Esophagus squamous epithelium (tissue), 4 donors: ENCODE measurements around the gene PAK6.

Source experiments
- CTCF ChIP-seq, 6 experiments: fragments of 450-650 bp in 4 of 6; fragments of 200-600 bp in 2 of 6; sonication (generic) in 2 of 6; IDR thresholded peaks; one replicate each; pipeline ENCODE4 v1.5.1; 2016 to 2019; ENCODE audit warnings: antibody characterized with exemption in 6 of 6, mild to moderate bottlenecking in 4 of 6, moderate library complexity in 4 of 6
- POLR2A ChIP-seq, 4 donors: fragments of 450-650 bp; IDR thresholded peaks; one replicate each; pipeline ENCODE4 v1.6.1; 2017; ENCODE audit warnings: antibody characterized with exemption in 4 of 4, mild to moderate bottlenecking in 4 of 4, moderate library complexity in 3 of 4

GRCh38 chr15:40313531-40314398 is 74.9 kb downstream of the PAK6 start:
- TF ChIP-seq CTCF (IDR thresholded peaks at IDR 0.05) (no peak), POLR2A (IDR thresholded peaks at IDR 0.05) (no peak)
